Measurements from ENCODE around the gene CAMK2D. TPM values are rescaled to one million over a fixed set of nuclear protein-coding genes. Genes with fewer than 3 reads are reported as not detected.

Gene CAMK2D
- polyA plus RNA-seq, 4 donors, result 60.0 to 89.9 (median 76.3) TPM

GRCh38 chr4:113452868-113453620, 308.5 kb downstream of the CAMK2D start:
- DNase-seq (ENCODE audit: low read depth in 4 of 4, low spot score in 3 of 4), result no peak

GRCh38 chr4:113452152-113452551, 309.4 kb downstream of the CAMK2D start:
- DNase-seq (ENCODE audit: low read depth in 4 of 4, low spot score in 3 of 4), result no peak

- DNase-seq (ENCODE audit: low read depth in 4 of 4, low spot score in 3 of 4), result no peak
These were observed 311.1 kb downstream of the CAMK2D start for GRCh38 chr4:113450295-113451080.

DNA sequence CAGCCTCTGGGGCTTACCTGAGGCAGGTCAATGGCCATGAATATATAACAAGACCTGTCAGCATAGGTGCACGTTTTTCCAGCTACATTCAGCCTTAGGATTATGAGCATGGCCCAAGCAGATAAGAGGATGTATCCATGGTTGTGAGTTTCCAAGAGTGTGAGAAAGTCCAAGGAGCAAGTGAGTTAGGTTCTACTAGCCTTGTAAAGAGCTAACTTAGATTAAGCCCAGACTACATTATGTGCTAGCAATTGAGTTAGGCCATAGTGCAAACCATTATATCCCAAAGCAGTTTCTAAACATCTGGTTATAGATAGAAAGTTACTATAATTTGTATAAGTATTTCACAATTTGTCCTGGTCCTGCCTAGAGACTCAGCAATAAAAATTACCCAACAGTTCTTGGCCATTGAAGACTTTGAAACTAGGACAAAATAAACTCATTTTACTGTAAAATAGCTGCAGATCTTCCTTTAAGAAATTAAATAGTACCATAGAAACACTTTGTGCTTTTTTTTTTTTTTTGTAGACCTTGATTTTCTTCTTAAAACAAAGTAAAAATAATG, 312.0 kb downstream of the CAMK2D start:
- no peak for DNase-seq (ENCODE audit: low read depth in 4 of 4, low spot score in 3 of 4)

GRCh38 chr4:113447769-113448168, 313.8 kb downstream of the CAMK2D start:
- DNase-seq (ENCODE audit: low read depth in 4 of 4, low spot score in 3 of 4), result no peak

GRCh38 chr4:113447061-113447460, 314.5 kb downstream of the CAMK2D start:
- no peak for DNase-seq (ENCODE audit: low read depth in 4 of 4, low spot score in 3 of 4)

GRCh38 chr4:113446019-113446418, 315.5 kb downstream of the CAMK2D start:
- DNase-seq (ENCODE audit: low read depth in 4 of 4, low spot score in 3 of 4), result no peak

DNA sequence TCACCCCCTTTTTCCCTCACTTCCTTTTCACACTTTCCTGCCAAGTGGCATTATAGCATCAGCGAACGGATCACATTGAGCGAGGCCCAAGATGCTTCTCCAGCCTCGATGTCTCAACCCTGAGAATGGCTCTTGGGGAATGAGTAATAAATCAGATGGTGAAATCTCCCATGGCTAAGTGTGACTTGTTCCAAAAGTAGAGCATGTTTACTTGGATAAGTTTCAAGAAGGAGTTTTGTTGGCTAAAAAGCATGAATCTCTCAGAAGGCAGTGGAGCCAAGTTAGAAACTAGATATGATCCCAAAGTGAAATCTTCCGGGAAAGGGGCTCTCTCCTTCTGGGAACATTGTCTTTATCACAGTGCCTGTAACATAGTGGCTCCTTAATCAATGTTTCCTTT, 316.3 kb downstream of the CAMK2D start:
- no peak for DNase-seq (ENCODE audit: low read depth in 4 of 4, low spot score in 3 of 4)

DNA sequence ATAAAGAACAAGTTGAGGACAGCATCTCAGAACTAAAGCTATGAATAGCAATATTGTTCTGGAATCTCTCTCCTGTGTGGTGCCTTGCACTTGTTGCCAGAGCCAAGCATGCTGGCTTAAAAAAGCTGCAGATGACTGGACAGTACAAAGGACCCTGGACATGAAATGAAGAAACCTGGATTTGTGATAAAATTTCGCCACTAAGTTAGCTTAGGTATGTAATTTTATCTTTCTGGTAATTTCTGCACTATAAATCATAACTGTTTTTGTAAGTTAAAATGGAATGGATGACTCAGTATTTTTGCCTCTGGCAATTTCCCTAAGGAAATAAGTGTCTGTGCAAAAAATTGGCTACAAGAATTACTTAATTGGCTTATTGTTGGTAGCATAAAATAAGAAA, 317.2 kb downstream of the CAMK2D start:
- no peak for DNase-seq (ENCODE audit: low read depth in 4 of 4, low spot score in 3 of 4)

- no peak for DNase-seq (ENCODE audit: low read depth in 4 of 4, low spot score in 3 of 4)
These were observed 318.7 kb downstream of the CAMK2D start for GRCh38 chr4:113442826-113443225.

DNA sequence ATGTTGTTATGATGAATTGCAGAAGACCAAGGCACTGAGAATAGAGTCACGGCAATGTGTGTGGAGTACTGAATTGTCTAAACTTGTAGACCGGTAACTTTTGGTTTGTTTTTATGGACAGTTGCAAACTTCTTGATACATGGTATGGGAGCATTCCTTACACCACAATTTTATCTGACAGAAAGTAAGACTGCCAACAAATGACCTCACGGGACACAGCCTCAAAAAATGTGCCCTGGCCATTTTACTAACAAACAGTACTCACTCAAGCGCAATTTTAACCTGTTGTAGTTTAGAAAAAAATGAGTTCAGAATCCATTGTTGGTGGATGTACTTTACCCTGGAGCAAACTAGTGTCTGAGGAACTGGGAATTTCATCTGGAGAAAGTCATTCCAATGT, 321.2 kb downstream of the CAMK2D start:
- no peak for DNase-seq (ENCODE audit: low read depth in 4 of 4, low spot score in 3 of 4)

- DNase-seq (ENCODE audit: low read depth in 4 of 4, low spot score in 3 of 4), result no peak
These were observed 322.9 kb downstream of the CAMK2D start for GRCh38 chr4:113438596-113438995.

DNA sequence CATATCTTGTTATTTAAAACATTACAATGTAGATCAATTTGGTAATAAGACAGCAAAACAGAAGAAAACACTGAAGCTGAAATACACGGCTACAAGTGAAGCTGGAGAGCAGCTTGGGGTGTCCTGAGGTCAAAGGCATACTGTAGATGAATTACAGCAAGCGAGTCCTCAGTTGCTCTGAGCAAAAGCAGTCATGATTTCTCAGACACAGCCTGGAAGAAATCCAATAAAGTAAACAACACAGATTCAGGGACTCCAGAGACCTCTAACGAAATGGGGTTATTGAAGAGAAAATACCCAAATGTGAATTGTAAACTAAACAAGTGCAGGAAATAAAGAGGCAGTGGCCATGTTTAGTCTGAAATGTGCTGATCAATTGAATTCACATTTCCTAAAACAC, 324.4 kb downstream of the CAMK2D start:
- no peak for DNase-seq (ENCODE audit: low read depth in 4 of 4, low spot score in 3 of 4)

GRCh38 chr4:113436360-113436759, 325.2 kb downstream of the CAMK2D start:
- peak in 1 of 4 donors; percentile 39 for DNase-seq (ENCODE audit: low read depth in 4 of 4, low spot score in 3 of 4)

DNA sequence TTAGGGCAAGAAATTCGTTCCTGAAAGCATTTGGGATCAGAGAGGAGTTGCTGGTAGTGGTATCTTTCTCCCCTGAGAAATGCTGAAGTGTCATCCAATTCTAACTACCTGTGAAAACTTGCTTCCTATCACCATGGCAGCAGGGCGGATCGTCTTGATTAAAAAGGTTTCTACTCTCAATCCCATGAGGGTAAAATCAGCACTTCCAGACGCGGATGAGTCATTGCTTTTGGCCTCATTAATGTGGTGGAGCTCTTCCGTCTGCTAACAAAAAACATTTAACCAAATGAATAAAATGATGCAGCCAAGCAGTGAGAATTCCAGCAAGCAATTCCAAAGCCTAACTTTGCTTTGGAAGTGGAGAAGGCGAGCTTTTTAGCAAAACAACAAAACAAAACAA, 325.6 kb downstream of the CAMK2D start:
- no peak for DNase-seq (ENCODE audit: low read depth in 4 of 4, low spot score in 3 of 4)

GRCh38 chr4:113434247-113434587, 327.3 kb downstream of the CAMK2D start:
- DNase-seq (ENCODE audit: low read depth in 4 of 4, low spot score in 3 of 4), result no peak

- DNase-seq (ENCODE audit: low read depth in 4 of 4, low spot score in 3 of 4), result no peak
These were observed 327.8 kb downstream of the CAMK2D start for GRCh38 chr4:113433536-113434246.

DNA sequence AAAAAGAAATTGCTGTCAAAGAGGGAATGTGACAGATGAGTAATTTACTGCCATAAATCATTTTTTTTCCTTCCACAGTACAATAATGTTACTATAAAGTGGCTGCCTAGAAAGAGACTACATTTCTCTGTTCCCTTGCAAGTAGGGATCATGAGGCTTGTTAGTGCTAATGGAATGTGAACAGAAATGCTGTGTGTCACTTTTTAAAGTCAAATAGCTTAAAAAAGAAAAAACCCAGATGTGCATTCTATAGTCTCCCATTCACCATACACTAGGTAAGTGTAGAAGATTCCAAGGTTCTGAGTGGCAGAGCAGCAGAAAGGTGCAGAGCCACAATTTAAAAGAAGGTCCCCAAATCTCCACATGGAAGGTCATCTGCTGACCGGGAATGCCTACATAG, 328.4 kb downstream of the CAMK2D start:
- DNase-seq (ENCODE audit: low read depth in 4 of 4, low spot score in 3 of 4), result no peak

DNA sequence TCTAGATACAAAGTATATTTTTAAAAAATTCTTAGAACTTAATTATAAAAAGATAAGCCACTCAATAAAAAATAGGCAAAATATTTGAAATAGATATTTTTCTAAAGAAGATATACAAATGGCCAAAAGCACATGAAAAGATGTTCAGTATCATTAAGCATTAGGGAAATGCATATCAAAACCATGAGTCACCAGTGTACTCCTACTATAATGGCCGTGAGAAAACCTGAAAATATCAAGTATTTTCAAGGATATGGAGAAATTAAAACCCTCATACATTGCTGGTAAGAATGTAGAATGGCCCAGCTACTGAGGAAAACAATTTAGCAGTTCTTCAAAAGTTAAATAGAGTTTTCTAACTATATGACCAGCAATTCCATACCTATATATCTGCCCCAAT, 337.9 kb downstream of the CAMK2D start:
- no peak for DNase-seq (ENCODE audit: low read depth in 4 of 4, low spot score in 3 of 4)

- no peak for DNase-seq (ENCODE audit: low read depth in 4 of 4, low spot score in 3 of 4)
These were observed 340.6 kb downstream of the CAMK2D start for GRCh38 chr4:113420938-113421337.

- no peak for DNase-seq (ENCODE audit: low read depth in 4 of 4, low spot score in 3 of 4)
These were observed 341.9 kb downstream of the CAMK2D start for GRCh38 chr4:113419631-113420030.
